KG1 (cell line): ENCODE data around the gene TFEB.

Source experiments
- DNase-seq: peaks from one replicate; lab custom pipeline; 2025; lab: John Stamatoyannopoulos, UW

Gene TFEB

DNA sequence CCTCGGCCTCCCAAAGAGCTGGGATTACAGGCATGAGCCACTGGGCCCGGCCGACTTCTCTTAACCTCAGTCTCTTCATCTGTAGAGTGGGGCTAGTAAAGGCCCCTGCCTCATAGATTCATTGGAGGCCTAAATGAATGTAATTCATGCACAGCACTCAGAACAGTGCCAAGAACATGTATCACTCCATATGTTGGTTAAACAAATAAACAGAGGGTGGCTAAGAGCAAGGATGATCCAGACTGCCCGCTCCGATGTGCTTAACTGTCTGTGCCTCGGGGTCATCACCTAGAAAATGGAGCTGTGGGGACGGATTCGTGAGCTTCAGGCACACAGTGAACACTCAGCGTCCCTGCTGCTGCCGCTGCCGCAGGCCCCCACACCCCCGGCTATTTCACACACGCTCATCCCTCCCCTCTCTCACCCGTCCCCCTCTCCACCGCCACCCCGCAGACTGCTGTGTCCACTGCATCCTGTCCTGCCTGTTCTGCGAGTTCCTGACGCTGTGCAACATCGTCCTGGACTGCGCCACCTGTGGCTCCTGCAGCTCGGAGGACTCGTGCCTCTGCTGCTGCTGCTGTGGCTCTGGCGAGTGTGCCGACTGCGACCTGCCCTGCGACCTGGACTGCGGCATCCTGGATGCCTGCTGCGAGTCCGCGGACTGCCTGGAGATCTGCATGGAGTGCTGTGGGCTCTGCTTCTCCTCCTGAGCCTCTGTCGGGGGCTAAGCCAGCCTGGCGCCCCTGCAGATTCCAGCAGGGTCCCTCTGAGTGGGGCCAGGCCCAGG, 82.3 kb downstream of the TFEB start:
- DNase-seq = no peak

DNA sequence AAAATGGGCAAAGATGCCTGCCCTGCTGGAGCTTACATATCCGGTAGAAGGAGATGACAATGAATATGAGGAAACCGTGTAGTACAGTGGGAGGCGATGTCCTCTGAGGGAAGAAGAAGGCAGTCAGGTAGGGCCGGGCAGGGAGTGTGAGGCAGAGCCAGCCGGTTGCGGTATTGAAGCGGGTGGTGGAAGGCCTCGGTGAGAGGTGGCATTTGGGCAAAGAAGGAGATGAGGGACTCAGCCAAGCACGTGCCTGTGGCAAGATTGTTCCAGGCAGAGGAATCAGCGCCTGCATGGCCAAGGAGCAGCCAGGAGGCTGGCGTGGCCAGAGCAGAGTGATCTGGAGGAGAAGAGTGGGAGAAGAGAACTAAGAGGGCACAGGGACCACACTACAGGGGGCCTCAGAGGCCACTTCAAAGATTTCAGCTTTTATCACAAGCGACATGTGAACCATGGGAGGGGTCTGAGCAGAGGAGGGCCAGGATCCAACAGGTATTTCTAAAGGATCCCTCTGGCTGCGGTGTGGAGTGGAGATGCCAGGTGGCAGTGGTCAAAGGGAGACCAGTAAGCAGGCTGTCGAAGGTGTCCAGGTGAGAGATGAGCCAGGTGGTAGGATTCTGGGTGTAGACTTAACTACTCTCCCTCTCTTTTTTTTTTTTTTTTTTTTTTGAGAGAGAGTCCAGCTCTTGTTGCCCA, 83.3 kb downstream of the TFEB start:
- no peak for DNase-seq

DNA sequence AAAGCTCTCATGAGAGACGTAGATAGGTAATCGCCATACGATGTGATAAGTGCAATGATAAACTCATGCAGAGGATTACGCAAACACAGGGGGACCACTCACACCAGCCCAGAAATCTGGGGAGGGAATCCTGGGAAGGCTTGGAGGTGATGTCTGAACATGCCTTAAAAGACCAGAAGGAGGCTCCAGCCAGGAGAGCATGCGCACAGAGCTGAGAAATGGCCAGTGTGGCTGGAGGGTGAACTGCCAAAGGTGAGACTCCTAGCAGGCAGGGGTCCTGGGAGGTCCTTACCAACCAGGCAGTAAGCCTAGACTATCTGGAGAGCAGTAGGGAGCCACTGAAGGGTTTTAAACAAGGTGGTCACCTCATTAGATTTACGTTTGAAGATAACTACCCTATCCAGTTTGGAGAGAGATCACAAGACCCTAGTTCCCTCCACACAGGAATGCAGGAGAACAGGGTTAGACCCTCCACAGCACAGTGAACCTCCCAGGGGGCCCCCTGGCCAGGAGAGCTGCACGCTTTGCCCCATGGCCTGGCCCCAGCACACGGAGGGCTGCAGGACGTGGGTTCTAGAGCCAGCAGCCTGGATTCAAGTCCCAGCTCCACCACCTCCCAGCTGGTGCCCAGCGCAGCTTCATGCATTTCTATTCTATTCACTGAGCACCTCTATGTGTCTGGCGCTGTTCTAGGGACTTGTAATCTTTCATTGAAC, 84.0 kb downstream of the TFEB start:
- no peak for DNase-seq

DNA sequence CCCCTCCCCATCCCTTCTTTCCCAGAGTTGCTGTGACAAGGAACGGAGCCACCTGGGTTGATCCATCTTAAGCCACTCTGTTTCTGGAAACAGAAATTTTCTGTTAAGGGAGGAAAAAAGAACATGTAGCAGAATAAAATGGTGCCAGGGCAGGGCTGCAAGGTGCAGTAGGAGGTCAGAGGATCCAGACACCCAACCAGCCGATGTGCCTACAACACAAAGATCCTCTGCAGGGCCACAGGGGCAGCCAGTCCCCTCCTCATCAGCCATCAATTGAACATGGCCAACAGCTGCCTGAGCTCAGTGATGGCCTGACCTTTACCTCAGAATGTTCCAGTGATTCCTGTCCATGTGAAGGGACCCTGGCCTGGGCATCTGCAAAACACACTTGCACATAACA, 85.3 kb downstream of the TFEB start:
- DNase-seq = no peak

DNA sequence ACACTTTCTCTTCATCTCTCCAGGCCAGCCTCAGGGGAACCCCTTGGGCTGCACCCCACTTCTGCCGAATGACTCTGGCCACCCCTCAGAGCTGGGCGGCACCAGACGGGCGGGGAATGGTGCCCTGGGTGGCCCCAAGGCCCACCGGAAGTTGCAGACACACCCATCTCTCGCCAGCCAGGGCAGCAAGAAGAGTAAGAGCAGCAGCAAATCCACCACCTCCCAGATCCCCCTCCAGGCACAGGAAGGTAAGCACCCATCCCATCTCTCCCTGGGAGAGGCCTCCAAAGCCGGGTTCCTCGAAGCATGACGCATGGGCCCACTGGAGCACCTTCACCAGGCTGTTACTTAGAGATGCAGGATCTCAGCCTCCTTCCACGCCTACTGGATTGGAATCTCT, 85.8 kb downstream of the TFEB start:
- DNase-seq = no peak

DNA sequence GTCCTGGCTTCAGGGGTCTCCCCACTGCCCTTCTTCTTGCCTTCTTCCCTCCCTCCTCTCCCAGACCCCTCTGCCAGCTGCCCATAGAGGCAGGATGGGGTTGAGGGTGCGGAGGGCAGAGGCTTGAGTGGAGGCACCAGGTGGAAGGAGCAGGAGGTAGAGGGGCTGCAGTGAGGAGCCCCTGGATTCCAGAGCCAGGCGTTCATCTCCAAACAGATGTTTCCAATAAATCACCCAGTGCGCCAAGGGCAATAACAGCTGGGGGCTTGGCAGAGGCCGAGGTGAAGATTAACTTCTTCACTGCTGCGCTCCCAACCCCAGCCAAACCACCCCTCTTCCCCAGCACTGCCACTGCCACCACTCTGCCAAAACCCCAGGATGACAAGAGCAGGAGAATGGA, 86.5 kb downstream of the TFEB start:
- DNase-seq = no peak

DNA sequence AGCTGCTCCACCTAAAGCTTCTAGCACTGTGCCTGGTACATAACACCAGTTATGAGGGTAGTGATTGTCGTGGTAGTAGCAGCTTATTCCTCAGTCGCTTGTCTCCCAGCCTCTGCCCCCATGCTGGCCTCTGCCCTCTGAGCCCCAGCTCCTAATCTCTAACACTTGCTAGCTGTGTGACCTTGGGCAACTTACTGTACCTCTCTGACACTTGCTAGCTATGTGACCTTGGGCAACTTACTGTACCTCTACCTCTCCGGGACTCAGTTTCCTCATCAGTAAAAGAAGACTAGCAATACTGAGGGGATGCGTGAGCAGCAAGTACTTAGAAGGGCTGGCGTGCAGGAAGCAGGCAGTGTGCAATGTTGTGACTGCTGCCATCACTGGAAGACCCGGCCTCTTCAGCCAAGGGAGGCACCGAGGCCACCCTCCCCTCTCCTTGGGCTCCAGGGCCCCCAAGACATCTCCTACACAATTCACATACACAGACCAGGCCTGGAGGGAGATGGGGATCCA, 87.3 kb downstream of the TFEB start:
- no peak for DNase-seq

DNA sequence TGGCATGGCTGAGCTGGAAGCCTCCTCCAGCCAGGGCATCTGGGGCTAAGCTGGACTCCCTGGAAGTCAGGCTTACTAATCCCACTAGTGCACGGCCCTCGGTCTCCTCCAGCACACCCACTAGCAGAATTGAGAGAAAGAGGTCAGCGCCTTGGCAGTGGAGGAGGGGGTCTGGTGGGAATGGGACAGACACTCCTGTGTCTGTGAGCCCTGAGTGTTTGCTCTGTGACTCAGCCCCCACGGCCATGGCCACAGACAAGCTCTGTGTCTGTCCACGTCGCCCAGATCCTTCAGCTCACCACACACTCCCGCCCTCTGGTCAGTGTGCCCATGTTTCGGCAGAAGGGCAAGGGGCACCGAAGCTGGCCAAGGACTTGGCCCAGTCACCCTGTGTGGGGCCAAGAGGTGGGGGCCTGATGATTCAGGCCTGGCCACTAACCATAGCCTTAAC, 88.3 kb downstream of the TFEB start:
- no peak for DNase-seq

DNA sequence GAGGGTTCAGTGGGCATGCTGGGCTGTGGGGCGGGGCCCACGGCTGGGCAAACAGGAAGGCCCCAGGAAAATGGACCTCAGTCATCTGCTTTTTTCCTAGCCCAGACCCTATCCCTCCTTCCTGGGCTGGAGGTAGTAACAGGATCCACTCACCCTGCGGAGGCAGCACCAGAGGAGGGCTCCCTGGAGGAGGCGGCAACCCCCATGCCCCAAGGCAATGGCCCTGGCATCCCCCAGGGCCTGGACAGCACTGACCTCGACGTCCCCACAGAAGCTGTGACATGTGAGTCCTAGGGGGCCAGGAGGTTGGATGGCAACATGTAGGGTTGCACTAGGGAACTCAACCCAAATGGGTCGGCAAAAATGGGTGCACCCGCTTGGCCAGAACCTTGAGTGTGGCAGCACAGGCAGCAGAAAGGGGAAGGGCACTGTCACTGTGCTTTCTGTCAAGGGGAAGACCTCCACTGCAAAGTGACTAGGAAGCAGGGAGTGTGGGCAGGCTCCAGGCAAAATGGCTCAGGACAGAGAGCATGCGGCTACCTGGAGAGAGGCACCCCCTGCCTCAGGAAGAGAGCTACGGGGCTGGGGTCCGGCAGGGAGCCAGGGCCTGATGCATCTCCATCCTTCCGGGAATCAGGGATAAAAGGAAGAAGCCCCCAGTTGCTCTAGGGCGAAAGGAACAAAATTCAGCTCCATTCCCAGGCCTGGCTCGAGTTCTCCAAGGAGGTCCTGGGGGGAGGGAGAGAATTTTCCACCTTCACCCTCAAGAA, 89.2 kb downstream of the TFEB start:
- no peak for DNase-seq

DNA sequence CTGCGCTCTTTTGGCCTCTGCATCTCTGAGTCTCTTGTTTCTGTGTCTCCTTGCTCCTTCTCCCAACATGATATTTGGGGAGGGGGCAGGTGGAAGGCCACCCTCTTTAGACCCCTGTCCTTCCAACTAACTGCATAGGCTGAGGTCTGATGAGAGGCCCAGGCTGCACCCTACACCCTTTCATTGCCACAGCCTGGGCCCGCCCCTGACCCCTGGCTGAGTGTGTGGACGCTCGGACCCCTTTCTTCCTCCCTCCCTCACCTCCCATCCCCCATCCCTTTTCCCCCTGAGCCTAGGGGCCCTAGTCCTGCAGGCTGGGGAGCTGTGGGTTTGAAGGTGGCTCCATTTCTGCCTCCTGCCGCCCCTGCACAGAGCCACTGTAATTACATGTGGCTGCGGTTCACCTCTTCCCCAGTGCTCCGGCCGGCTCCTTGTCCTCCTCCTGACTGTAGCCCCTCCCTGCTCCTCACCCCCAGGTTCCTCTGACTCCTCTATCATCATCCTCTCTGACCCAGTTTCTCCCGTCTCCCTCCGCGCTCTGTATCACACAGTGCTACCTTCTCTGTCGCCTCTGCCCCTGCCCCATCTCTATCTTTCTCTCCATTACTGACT, 90.3 kb downstream of the TFEB start:
- DNase-seq = no peak

DNA sequence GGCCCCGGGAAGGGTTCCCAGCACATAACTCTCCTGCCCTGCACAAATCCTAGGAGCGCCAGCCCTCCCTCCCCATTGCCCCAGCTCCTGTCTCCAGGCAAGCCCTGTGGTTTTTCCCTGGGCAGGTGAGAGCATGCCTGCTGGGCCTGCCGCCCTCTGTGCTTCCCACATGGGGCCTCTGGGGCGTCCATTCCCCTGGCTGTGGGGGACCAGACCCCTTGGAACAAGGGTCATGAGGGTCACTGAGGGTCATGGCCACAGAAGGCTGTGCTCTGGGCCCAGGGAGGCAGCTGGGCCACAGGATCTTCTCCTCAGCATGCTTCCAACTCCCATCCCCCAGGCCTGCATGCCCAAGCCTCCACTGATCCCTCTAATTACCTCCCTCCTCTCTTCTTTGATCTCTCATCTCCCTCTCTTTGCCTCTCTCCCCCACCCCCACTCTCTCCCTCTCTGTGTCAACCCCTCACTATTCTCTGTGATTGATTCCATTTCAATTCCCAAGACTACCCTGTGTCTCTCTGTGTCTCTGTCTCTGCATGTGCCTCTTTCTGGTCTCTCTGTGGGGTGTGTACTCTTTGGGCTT, 91.0 kb downstream of the TFEB start:
- DNase-seq = no peak

DNA sequence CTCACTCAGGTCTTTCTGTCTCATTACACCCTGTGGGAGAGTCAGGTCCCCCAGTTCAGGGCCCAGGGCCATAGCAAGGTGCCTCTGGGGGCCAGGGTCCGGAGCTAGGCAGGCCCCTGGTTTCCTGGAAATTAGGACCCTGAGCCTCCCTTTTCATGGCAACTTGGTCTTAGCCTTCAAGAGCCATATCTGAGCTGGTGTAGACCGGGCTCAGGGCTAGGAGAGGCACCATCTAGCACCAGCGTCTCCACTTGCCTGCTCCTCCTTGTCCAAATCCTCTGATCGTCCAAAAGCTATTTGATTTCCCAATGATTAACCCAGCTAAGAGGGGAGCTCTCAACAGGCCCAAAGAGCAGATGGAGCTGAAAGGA, 91.5 kb downstream of the TFEB start:
- no peak for DNase-seq

DNA sequence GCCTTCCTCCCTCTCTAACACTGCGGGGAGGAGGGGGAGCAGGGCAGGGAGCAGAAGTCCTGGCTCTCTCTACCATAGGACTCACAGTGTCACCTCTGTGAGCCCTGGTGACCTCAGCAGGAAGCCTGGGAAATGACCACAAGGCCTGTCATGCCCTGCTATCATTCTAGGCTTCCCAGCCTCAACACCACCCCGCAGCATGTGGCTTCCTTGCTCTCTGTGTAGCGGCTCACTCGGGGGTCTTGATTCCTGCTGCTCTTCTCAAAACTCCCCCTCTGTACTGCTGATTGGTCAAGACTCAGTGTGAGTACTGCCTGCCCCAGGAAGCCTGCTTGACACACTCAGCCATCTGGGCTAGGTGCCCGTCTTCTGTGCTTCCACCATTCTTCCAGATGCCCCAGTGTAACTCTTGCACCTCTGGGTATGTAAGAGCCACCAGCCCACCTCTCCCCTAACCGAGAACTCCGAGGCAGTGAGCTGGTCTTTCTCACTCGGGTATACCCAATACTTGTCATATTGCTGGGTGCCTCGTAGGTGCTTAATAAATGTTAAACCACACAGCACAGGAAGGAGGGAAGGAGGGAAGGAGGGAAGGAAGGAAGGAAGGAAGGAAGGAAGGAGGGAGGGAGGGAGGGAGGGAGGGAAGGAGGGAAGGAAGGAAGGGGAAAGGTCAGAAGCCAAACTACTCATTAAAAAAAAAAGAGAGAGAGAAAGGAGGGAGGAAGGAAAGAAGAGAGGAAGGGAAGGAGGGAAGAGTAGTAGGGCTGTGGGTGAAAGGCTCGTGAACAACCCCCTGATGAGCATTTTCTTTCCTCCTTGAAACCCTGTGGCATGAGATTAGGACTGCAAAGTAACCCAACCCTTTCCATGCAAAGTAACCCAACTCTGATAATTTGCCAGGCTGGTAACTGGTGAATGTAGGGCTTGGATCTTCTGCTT, 92.2 kb downstream of the TFEB start:
- no peak for DNase-seq

DNA sequence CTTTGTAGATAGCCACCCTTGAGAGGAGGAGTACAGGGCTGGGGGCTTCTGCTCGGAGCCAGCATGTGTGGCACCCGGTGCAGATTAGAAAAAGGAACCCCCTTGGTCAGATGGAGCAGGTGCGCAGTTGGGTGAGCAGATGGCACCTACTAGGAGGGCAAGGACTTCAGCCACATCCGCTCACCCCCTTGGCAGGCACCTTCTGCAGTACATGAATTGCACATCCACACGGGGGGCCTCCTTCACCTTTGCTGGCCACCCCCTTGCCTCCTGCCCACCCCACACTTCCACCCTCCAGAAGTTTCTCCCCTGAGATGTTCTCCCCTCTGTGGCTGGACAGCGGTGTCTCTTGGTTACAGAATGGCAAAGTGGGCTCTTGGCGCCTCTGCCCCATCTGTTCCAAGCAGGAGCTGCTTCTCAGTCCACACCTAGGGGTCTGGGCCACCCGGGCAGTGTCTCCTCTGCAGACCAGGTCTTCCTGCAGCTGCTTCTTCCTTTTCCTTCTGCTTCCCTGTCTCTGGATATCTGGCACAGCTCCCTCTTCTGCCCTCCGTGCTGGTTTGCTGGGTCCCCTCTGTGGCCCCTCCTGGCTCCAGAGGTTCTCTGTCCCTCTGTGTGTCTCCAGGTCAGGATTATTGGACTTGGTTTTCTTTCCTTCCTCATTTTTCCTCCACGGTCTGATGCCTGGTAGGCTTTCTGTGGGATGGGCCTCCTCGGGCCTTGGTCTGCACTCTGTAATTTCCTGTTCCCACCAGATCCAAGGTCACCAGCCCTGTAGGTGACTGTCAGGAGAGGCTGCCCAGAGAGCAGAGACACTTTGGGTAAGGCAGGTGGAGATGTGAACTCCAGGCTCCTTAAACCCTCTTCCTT, 93.1 kb downstream of the TFEB start:
- no peak for DNase-seq

DNA sequence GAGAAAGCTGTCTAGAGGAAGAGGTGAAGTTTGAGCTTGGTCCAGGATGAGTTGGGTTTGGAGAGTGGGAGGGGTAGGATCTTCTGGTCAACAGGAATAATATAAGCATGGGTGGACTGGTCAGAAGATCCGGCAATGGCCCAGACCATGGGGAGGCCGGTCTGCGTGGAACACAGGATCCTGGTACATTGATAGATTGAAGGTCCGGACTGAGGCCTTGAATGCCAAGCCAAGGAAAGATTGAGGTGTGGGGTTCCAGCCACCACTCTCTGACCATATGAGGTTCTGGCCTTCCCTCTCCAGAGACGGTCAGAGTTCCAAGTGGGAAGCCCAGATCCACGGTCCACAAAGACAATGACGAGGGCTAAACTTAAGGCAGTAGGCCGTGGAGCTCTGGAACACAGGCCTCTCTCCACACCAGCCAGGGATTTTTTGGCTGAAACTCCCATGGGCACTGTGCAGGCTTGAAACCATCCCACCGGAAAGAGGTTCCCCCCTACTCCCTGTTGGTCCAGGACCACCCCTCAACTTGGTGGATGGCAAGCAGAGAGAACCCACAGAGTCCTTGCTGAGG, 94.0 kb downstream of the TFEB start:
- DNase-seq = no peak

DNA sequence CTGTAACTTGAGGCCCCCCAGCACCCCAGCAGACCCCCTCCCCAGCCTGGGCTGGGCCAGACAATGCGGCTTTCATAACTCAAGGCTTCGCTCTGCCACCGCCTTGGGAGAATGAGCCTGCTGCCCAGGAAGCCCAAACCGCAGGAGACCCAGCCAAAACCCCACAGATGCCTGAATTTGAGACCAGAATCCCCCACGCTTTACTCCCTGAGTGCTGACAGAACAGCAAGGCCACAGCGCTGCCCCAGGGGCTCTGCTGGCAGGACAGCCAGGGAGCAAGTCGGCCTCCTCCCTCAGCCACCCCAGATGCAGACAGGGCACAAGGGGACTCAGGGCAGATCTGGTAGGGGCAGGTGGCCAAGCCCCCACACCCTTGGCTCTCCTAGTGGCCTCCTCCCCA, 95.0 kb downstream of the TFEB start:
- DNase-seq = no peak

DNA sequence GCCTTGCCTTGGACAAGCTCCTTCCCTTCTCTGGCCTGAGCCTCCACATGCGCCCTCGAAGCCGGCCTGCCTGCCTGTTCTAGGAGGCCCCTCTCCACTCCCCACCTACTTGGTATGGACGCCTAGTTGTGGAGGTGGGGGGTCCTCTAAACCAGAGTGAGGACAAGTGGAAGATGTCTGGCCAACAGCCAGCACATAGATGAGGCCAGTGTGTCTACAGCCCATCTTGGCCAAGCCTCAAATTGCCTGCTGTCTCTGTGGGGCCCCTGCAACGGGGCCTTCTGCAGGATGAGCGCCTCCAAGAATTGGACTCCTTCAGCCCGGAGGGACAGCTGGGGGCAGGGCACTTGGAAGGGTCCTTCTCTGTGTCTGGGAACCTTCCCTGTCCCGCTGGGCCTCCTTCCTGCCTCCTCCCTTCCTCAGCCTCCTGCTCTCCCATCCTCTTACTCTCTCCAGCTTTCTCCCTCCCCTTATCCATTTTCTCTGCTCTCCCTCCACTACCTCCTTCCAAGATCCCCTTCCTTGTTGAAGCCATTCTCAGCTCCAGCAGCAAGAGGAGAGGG, 95.5 kb downstream of the TFEB start:
- no peak for DNase-seq
